ENCODE data around the gene CHP1.
"Not testable (repeated sequence)": the region's sequence is repeated elsewhere in the genome, so short reads cannot be mapped to it uniquely, and the experiment has no call there.

CHP1 gene

GRCh38 chr15:41256577-41257038 lies 25.5 kb downstream of the CHP1 start:
- no peak for DNase-seq (ENCODE audit: low read depth)

GRCh38 chr15:41258750-41259471 lies 27.8 kb downstream of the CHP1 start:
- DNase-seq (ENCODE audit: low read depth) = no peak

GRCh38 chr15:41259546-41260189 lies 28.6 kb downstream of the CHP1 start:
- DNase-seq (ENCODE audit: low read depth) = no peak

GRCh38 chr15:41260924-41261323 lies 29.9 kb downstream of the CHP1 start:
- not testable (repeated sequence) for DNase-seq (ENCODE audit: low read depth)

GRCh38 chr15:41262571-41262970 lies 31.5 kb downstream of the CHP1 start:
- DNase-seq (ENCODE audit: low read depth) = no peak

- DNase-seq (ENCODE audit: low read depth) = peak; percentile 49
Observed at GRCh38 chr15:41263891-41264351, 32.9 kb downstream of the CHP1 start.

- DNase-seq (ENCODE audit: low read depth) = no peak
Observed at GRCh38 chr15:41269887-41270286, 38.8 kb downstream of the CHP1 start.

GRCh38 chr15:41276831-41277230 lies 45.8 kb downstream of the CHP1 start:
- DNase-seq (ENCODE audit: low read depth) = no peak

- DNase-seq (ENCODE audit: low read depth) = no peak
Observed at GRCh38 chr15:41278319-41278718, 47.3 kb downstream of the CHP1 start.

- DNase-seq (ENCODE audit: low read depth) = no peak
Observed at GRCh38 chr15:41279535-41280283, 48.6 kb downstream of the CHP1 start.

- DNase-seq (ENCODE audit: low read depth) = peak; percentile 70
Observed at GRCh38 chr15:41281236-41281635, 50.2 kb downstream of the CHP1 start.

- not testable (repeated sequence) for DNase-seq (ENCODE audit: low read depth)
Observed at GRCh38 chr15:41282436-41282835, 51.4 kb downstream of the CHP1 start.

- DNase-seq (ENCODE audit: low read depth) = not testable (repeated sequence)
Observed at GRCh38 chr15:41282980-41283652, 52.0 kb downstream of the CHP1 start.

- DNase-seq (ENCODE audit: low read depth) = peak; percentile 99
Observed at GRCh38 chr15:41283653-41284426, 52.8 kb downstream of the CHP1 start.

- DNase-seq (ENCODE audit: low read depth) = no peak
Observed at GRCh38 chr15:41284427-41285177, 53.5 kb downstream of the CHP1 start.

- no peak for DNase-seq (ENCODE audit: low read depth)
Observed at GRCh38 chr15:41285285-41285684, 54.2 kb downstream of the CHP1 start.

GRCh38 chr15:41286665-41287333 lies 55.7 kb downstream of the CHP1 start:
- DNase-seq (ENCODE audit: low read depth) = no peak

- DNase-seq (ENCODE audit: low read depth) = no peak
Observed at GRCh38 chr15:41288464-41288863, 57.4 kb downstream of the CHP1 start.

- no peak for DNase-seq (ENCODE audit: low read depth)
Observed at GRCh38 chr15:41289953-41290352, 58.9 kb downstream of the CHP1 start.

- DNase-seq (ENCODE audit: low read depth) = no peak
Observed at GRCh38 chr15:41291065-41291631, 60.1 kb downstream of the CHP1 start.

All from non-pigmented ciliary epithelial cell (primary cell).